Memory B cell (primary cell): ENCODE results near the gene CEMIP.

Source experiments
- ATAC-seq: fragments of 150-1000 bp; cut with Tn5 transposase; 2 replicates; pipeline ENCODE4 v1.10.0; 2021; ENCODE audit warnings: low read depth, mild to moderate bottlenecking, moderate library complexity
- DNase-seq, 2 donors: peaks; one replicate each; pipeline ENCODE4 v3.0.0; 2022; ENCODE audit warnings: low spot score in 2 of 2
- H3K27ac Mint-ChIP-seq: one replicate; pipeline ENCODE4 v1.8.0; 2022; ENCODE audit warnings: mild to moderate bottlenecking, moderate library complexity, mixed read lengths
- H3K27me3 Mint-ChIP-seq: one replicate; pipeline ENCODE4 v1.8.0; 2022; ENCODE audit warnings: mixed read lengths
- H3K36me3 Mint-ChIP-seq: one replicate; pipeline ENCODE4 v1.8.0; 2022; ENCODE audit warnings: mild to moderate bottlenecking, mixed read lengths
- H3K4me1 Mint-ChIP-seq: one replicate; pipeline ENCODE4 v1.8.0; 2022; ENCODE audit warnings: mixed read lengths
- H3K4me3 Mint-ChIP-seq: one replicate; pipeline ENCODE4 v1.8.0; 2022; ENCODE audit warnings: mild to moderate bottlenecking, moderate library complexity, mixed read lengths
- H3K9me3 Mint-ChIP-seq: one replicate; pipeline ENCODE4 v1.8.0; 2022; ENCODE audit warnings: mixed read lengths

Gene CEMIP

GRCh38 chr15:80893777-80894176 lies 114.6 kb downstream of the CEMIP start:
- no peak overlapping the region for H3K4me3 Mint-ChIP-seq
- peaks cover 14% of the 10 kb centered on the region for H3K36me3 Mint-ChIP-seq
- no peak overlapping the region for H3K27ac Mint-ChIP-seq
- H3K27me3 Mint-ChIP-seq = no peaks in the 10 kb centered on the region
- no peak for DNase-seq
- ATAC-seq = no peak
- H3K4me1 Mint-ChIP-seq = no peaks in the 10 kb centered on the region
- H3K9me3 Mint-ChIP-seq = peaks cover 2% of the 10 kb centered on the region

DNA sequence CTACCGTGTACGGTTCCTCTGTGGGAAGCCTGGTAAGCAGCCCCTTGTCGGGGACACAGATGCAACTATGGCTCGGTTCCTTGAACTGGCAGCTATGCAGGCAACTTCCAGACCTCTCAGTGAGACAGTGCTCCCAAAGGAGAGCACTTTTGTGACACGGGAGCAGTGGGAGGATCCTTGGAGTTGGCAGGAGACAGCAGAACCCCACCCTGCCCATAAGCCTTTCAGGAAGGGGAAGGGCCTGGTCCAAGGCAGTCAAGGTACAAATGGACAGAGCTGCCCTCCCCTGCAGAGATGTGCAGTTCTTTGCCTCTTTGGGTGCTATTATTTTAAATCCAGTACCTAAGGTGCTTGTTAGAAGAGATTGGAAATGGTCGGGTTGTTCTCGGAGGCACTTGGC lies 115.9 kb downstream of the CEMIP start:
- Mint-ChIP-seq H3K36me3 (peaks cover 16% of the 10 kb centered on the region), H3K4me3 (no peak overlapping the region), H3K9me3 (peaks cover 2% of the 10 kb centered on the region), H3K27ac (no peak overlapping the region), H3K27me3 (no peaks in the 10 kb centered on the region), H3K4me1 (no peaks in the 10 kb centered on the region)
- no peak for ATAC-seq
- no peak for DNase-seq

DNA sequence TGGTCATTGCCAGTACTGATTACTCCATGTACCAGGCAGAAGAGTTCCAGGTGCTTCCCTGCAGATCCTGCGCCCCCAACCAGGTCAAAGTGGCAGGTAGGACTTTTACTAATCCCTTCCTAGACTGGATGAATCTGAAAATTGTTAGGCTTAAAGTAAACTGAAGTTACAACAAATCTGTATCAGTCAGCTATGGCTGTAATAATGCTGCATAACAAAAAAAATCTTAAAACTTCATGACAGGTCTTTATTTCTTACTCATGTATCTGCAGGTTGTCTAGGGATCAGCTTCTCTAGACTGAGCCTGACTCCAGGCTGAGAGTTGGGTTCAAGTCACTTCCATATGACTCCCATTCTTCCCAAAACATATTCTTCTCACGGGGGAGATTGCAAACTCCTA lies 116.8 kb downstream of the CEMIP start:
- no peak overlapping the region for H3K27ac Mint-ChIP-seq
- no peaks in the 10 kb centered on the region for H3K4me1 Mint-ChIP-seq
- H3K4me3 Mint-ChIP-seq = no peak overlapping the region
- H3K36me3 Mint-ChIP-seq = peaks cover 19% of the 10 kb centered on the region
- H3K27me3 Mint-ChIP-seq = no peaks in the 10 kb centered on the region
- no peak for DNase-seq
- no peak for ATAC-seq
- peaks cover 2% of the 10 kb centered on the region for H3K9me3 Mint-ChIP-seq

GRCh38 chr15:80898040-80898439 lies 118.9 kb downstream of the CEMIP start:
- peaks cover 21% of the 10 kb centered on the region for H3K36me3 Mint-ChIP-seq
- DNase-seq (no peak), ATAC-seq (no peak)
- no peaks in the 10 kb centered on the region for H3K27me3 Mint-ChIP-seq
- no peak overlapping the region for H3K4me3 Mint-ChIP-seq
- H3K9me3 Mint-ChIP-seq = peaks cover 2% of the 10 kb centered on the region
- H3K4me1 Mint-ChIP-seq = no peaks in the 10 kb centered on the region
- no peak overlapping the region for H3K27ac Mint-ChIP-seq

DNA sequence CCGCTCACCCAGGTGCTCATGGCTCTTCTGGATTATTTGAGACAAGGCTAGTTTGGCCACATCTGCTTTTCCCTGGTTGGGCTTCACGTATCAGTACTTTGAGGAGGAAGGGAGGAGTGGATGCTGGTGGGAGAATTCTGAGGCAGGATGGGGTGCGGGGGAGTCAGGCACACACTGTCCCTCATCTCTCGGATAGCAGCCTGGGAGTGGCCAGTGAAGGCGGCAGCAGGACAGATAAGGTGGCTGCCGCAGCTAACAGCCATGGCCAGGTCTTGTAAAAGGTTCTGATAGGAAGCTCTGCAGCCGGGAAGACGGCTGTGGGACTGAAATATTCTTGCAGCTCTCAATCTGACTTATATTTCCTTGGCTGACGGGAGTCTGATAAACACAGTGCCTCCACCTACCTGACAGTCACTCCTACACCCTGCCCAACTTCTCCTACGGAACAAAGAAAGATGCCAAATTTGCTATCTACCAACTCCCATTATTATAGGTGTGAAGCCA lies 123.2 kb downstream of the CEMIP start:
- Mint-ChIP-seq H3K27ac (no peak overlapping the region), H3K9me3 (no peaks in the 10 kb centered on the region), H3K36me3 (peaks cover 21% of the 10 kb centered on the region), H3K4me3 (no peak overlapping the region), H3K4me1 (no peaks in the 10 kb centered on the region), H3K27me3 (peaks cover 2% of the 10 kb centered on the region)
- no peak for DNase-seq
- no peak for ATAC-seq

GRCh38 chr15:80904998-80905397 lies 125.8 kb downstream of the CEMIP start:
- Mint-ChIP-seq H3K4me1 (no peaks in the 10 kb centered on the region), H3K27me3 (peaks cover 2% of the 10 kb centered on the region), H3K4me3 (no peak overlapping the region), H3K27ac (no peak overlapping the region), H3K36me3 (peaks cover 29% of the 10 kb centered on the region), H3K9me3 (peaks cover 2% of the 10 kb centered on the region)
- ATAC-seq (no peak), DNase-seq (no peak)

- no peak for ATAC-seq
Measured at GRCh38 chr15:80906159-80906766, 127.1 kb downstream of the CEMIP start.

GRCh38 chr15:80911821-80912220 lies 132.7 kb downstream of the CEMIP start:
- Mint-ChIP-seq H3K36me3 (peaks cover 24% of the 10 kb centered on the region), H3K4me3 (no peak overlapping the region), H3K27me3 (no peaks in the 10 kb centered on the region), H3K4me1 (no peaks in the 10 kb centered on the region), H3K9me3 (peaks cover 2% of the 10 kb centered on the region), H3K27ac (no peak overlapping the region)
- no peak for ATAC-seq
- no peak for DNase-seq

More at GRCh38 chr15:80906159-80906766, 127.1 kb downstream of the CEMIP start:
- DNase-seq = no peak
- Mint-ChIP-seq H3K4me1 (no peaks in the 10 kb centered on the region), H3K9me3 (peaks cover 2% of the 10 kb centered on the region), H3K27ac (no peak overlapping the region), H3K36me3 (peaks cover 33% of the 10 kb centered on the region), H3K27me3 (peaks cover 2% of the 10 kb centered on the region), H3K4me3 (no peak overlapping the region)

DNA sequence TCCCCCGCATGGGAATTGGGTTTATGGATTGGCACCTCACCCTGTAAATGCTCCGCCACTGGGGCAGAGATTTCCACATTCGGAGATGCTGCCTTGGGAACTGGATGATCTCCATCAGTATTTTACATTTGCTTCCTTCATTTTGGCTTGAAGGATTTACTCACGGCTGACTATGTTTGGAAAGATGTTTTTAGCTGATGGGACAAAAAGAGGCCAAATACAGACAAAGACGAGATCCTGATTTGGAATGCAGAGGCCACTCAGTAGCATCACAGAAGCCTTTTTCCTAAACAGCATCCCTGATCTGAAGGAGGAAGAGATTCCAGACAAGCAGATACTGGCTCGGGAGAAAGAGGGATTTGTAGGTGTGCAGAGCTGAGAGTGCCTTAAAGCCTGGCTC lies 133.5 kb downstream of the CEMIP start:
- H3K4me1 Mint-ChIP-seq = no peaks in the 10 kb centered on the region
- H3K27ac Mint-ChIP-seq = no peak overlapping the region
- DNase-seq (no peak), ATAC-seq (no peak)
- no peak overlapping the region for H3K4me3 Mint-ChIP-seq
- H3K27me3 Mint-ChIP-seq = no peaks in the 10 kb centered on the region
- H3K9me3 Mint-ChIP-seq = peaks cover 2% of the 10 kb centered on the region
- H3K36me3 Mint-ChIP-seq = peaks cover 24% of the 10 kb centered on the region

GRCh38 chr15:80913541-80913940 lies 134.4 kb downstream of the CEMIP start:
- ATAC-seq (no peak), DNase-seq (no peak)
- Mint-ChIP-seq H3K4me1 (no peaks in the 10 kb centered on the region), H3K27ac (no peak overlapping the region), H3K9me3 (peaks cover 2% of the 10 kb centered on the region), H3K27me3 (no peaks in the 10 kb centered on the region), H3K4me3 (no peak overlapping the region), H3K36me3 (peaks cover 24% of the 10 kb centered on the region)

GRCh38 chr15:80915472-80915871 lies 136.3 kb downstream of the CEMIP start:
- H3K9me3 Mint-ChIP-seq = no peaks in the 10 kb centered on the region
- ATAC-seq (no peak), DNase-seq (no peak)
- no peak overlapping the region for H3K4me3 Mint-ChIP-seq
- H3K36me3 Mint-ChIP-seq = peaks cover 11% of the 10 kb centered on the region
- no peaks in the 10 kb centered on the region for H3K4me1 Mint-ChIP-seq
- no peaks in the 10 kb centered on the region for H3K27me3 Mint-ChIP-seq
- no peak overlapping the region for H3K27ac Mint-ChIP-seq

DNA sequence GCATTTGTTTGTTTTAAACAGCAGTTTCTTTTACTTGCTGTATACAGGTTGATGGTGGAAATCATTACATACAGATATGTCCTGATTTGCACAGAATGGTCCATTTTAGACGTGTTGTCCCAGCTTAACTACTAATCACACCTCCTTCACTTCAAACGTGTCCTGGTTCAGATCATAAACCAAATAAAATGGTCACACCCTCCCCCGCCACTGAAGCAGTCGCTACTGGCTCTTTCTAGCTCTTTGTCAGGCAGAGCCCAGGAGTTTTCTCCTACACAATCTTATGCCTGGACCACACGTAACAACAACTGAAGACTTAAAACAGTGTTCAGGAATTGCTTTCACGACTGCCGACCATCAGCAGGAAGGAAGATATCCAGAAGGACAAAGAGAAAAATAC lies 136.9 kb downstream of the CEMIP start:
- Mint-ChIP-seq H3K9me3 (no peaks in the 10 kb centered on the region), H3K27me3 (no peaks in the 10 kb centered on the region), H3K4me1 (no peaks in the 10 kb centered on the region), H3K4me3 (no peak overlapping the region), H3K36me3 (peaks cover 6% of the 10 kb centered on the region), H3K27ac (no peak overlapping the region)
- ATAC-seq (no peak), DNase-seq (no peak)

GRCh38 chr15:80918196-80918783 lies 139.1 kb downstream of the CEMIP start:
- ATAC-seq (no peak), DNase-seq (no peak)
- no peak overlapping the region for H3K27ac Mint-ChIP-seq
- no peaks in the 10 kb centered on the region for H3K4me1 Mint-ChIP-seq
- no peaks in the 10 kb centered on the region for H3K9me3 Mint-ChIP-seq
- no peak overlapping the region for H3K4me3 Mint-ChIP-seq
- peaks cover 8% of the 10 kb centered on the region for H3K36me3 Mint-ChIP-seq
- H3K27me3 Mint-ChIP-seq = no peaks in the 10 kb centered on the region

DNA sequence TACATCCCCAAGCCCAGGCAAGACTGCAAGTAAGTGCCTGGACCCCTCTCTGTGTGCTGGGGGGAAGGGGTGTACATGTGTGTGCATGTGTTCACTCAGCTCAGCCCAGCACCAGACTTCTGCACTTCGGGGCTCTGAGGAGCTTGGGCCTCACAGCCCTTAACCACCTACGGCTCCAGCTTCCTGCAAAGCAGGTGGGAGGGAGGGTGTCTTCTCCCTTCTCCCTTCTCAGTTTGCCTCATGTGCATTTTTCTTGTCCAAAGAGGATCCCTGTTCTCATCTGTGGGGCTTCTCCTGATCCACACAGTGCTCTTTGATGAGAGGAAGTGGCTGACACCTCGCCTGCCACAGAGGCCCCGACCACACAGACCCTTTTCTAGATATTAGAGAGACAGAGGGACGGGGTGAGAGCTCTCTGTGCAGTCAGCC lies 141.1 kb downstream of the CEMIP start:
- no peak overlapping the region for H3K4me3 Mint-ChIP-seq
- H3K9me3 Mint-ChIP-seq = no peaks in the 10 kb centered on the region
- no peaks in the 10 kb centered on the region for H3K4me1 Mint-ChIP-seq
- DNase-seq (no peak), ATAC-seq (no peak)
- no peak overlapping the region for H3K27ac Mint-ChIP-seq
- no peaks in the 10 kb centered on the region for H3K27me3 Mint-ChIP-seq
- H3K36me3 Mint-ChIP-seq = peaks cover 10% of the 10 kb centered on the region
